Spleen (tissue), 7 donors: ENCODE data around the gene CASP8.

Experiments used
- POLR2A ChIP-seq, 3 donors: fragments of 450-650 bp; IDR thresholded peaks; one replicate each; pipeline ENCODE4 v1.5.1; 2017; ENCODE audit warnings: antibody characterized with exemption in 3 of 3, mild to moderate bottlenecking in 1 of 3
- POLR2AphosphoS5 ChIP-seq, 3 donors: sonication (generic); formaldehyde crosslinking; IDR thresholded peaks; one replicate each; pipeline ENCODE4 v1.5.1; 2017; ENCODE audit warnings: antibody characterized with exemption in 3 of 3
- TF ChIP-seq, protein P1 (sequence below), 11 experiments: fragments of 200-600 bp in 7 of 11; fragments of 450-650 bp in 4 of 11; sonication (generic) in 4 of 11; IDR thresholded peaks in 8 of 11; conservative IDR thresholded peaks in 3 of 11; 1 replicate in 7 of 11; 2 replicates in 4 of 11; pipeline versions ENCODE4 v1.4.0 to v1.8.0; 2016 to 2021; ENCODE audit warnings: antibody characterized with exemption in 11 of 11, inconsistent platforms in 4 of 11, mild to moderate bottlenecking in 1 of 11
- donor health status: DM: no; HTN: no; CAD: no; lungs with moderate emphysema.
- donor health status: DM: no; HTN: no; CAD: no.
- donor health status: DM: no; HTN: no; CAD: no.

DNA sequence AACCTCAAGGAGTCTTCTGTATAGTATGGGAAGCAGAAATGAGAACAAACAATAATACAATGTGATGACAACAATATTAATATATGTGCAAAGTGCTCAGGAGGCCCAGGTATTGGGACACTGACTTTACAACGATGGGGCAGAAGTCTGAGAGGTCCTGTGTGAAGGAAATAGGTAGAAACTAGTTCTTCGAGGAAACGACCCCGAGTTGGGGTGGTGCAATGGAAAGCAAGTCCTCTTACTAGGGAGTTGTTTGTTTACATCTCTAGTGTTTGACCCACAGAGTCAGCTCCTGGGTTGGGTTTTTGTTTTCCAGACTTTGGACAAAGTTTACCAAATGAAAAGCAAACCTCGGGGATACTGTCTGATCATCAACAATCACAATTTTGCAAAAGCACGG lies 16.2 kb downstream of the CASP8 start:
- TF ChIP-seq, protein P1, sequence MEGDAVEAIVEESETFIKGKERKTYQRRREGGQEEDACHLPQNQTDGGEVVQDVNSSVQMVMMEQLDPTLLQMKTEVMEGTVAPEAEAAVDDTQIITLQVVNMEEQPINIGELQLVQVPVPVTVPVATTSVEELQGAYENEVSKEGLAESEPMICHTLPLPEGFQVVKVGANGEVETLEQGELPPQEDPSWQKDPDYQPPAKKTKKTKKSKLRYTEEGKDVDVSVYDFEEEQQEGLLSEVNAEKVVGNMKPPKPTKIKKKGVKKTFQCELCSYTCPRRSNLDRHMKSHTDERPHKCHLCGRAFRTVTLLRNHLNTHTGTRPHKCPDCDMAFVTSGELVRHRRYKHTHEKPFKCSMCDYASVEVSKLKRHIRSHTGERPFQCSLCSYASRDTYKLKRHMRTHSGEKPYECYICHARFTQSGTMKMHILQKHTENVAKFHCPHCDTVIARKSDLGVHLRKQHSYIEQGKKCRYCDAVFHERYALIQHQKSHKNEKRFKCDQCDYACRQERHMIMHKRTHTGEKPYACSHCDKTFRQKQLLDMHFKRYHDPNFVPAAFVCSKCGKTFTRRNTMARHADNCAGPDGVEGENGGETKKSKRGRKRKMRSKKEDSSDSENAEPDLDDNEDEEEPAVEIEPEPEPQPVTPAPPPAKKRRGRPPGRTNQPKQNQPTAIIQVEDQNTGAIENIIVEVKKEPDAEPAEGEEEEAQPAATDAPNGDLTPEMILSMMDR (IDR thresholded peaks at IDR 0.05 in 8 of 11, conservative IDR thresholded peaks at IDR 0.05 in 3 of 11): no peak
- TF ChIP-seq POLR2A (IDR thresholded peaks at IDR 0.05): no peak
- TF ChIP-seq POLR2AphosphoS5 (IDR thresholded peaks at IDR 0.05): no peak
